Central memory CD8-positive, alpha-beta T cell (primary cell): Measurements from ENCODE around the gene MARCKSL1.

Experiments
- ATAC-seq: fragments of 150-1000 bp; cut with Tn5 transposase; replicated peaks from 2 replicates; pipeline ENCODE4 v1.10.0; 2022; ENCODE audit warnings: mild to moderate bottlenecking, moderate FRiP score, moderate number of reproducible peaks; ENCODE audit not compliant: poor library complexity, severe bottlenecking; ENCODE audit errors: extremely low read depth
- DNase-seq, 2 donors: peaks; one replicate each; pipeline ENCODE4 v3.0.0; 2021; ENCODE audit warnings: low spot score in 2 of 2
- H3K27ac Mint-ChIP-seq: one replicate; pipeline ENCODE4 v1.8.0; 2022; ENCODE audit warnings: low read depth, mild to moderate bottlenecking, moderate library complexity, mixed read lengths
- H3K27me3 Mint-ChIP-seq: one replicate; pipeline ENCODE4 v1.8.0; 2022; ENCODE audit warnings: mixed read lengths
- H3K36me3 Mint-ChIP-seq: one replicate; pipeline ENCODE4 v1.8.0; 2022; ENCODE audit warnings: mild to moderate bottlenecking, moderate library complexity, mixed read lengths; ENCODE audit not compliant: insufficient read depth
- H3K4me1 Mint-ChIP-seq: one replicate; pipeline ENCODE4 v1.8.0; 2022; ENCODE audit warnings: mixed read lengths
- H3K4me3 Mint-ChIP-seq: one replicate; pipeline ENCODE4 v1.8.0; 2022; ENCODE audit warnings: mild to moderate bottlenecking, moderate library complexity, mixed read lengths
- H3K9me3 Mint-ChIP-seq: one replicate; pipeline ENCODE4 v1.8.0; 2022; ENCODE audit warnings: mixed read lengths

Gene MARCKSL1

DNA sequence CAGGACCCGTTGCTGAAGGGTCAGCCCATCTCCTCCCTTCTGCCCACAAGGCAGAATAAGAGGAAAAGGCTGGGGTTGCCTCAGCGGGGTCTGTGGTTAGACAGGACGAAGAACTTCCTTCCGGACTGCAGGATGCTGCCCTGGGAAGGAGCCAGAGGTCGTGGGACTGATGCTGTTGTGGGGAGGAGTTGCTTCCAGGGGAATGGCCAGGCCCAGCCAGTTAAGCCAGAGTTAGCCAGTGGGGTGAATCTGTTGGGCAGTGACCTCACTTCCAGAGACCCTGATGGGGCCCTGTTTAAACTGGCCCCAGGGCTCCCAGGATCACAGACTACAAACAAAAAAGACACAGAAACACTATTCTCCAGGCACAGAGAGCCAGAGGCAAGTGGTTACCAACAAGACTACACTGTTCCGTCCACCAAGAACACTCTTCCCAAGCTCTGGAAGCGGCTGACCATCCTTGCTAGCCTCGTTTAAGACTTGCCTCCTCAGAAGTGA is 13.2 kb upstream of the MARCKSL1 start:
- peaks cover 2% of the 10 kb centered on the region for H3K36me3 Mint-ChIP-seq
- ATAC-seq (no peak), DNase-seq (no peak)
- H3K4me1 Mint-ChIP-seq = peaks cover 61% of the 10 kb centered on the region
- no peaks in the 10 kb centered on the region for H3K9me3 Mint-ChIP-seq
- no peaks in the 10 kb centered on the region for H3K27me3 Mint-ChIP-seq
- H3K4me3 Mint-ChIP-seq = no peak overlapping the region
- H3K27ac Mint-ChIP-seq = no peak overlapping the region

DNA sequence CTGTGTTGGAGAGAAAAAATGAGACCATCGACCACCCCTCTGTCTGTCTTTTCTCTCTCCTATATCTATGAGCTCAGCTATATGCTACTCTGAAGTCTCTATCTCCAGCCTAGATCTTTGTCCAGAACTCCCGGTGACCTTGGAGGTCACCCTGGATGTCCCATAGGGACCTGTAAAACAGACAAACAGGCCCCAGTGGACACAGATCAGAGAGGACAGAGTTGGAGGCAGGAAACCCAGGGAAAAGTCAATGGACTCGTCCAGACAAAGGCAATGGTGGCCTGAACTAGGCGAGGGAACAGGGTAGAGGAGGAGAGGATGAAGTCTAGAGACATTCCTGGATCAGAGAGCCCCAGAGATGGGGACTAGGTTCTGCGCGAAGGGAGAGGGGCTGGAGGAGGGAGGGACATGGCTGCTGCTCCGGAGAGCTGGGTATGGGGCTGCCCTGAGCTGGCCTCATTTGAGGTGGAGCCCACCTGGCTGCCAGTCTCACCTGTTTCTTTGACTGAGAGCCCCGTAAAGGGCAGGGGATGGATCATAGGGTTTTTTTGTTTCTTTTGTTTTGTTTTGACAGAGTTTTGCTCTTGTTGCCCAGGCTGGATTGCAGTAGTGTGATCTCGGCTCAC is 10.6 kb upstream of the MARCKSL1 start:
- Mint-ChIP-seq H3K27ac (no peak overlapping the region), H3K4me1 (peaks cover 54% of the 10 kb centered on the region), H3K9me3 (no peaks in the 10 kb centered on the region), H3K4me3 (no peak overlapping the region), H3K27me3 (no peaks in the 10 kb centered on the region), H3K36me3 (no peaks in the 10 kb centered on the region)
- ATAC-seq (no peak), DNase-seq (no peak)

DNA sequence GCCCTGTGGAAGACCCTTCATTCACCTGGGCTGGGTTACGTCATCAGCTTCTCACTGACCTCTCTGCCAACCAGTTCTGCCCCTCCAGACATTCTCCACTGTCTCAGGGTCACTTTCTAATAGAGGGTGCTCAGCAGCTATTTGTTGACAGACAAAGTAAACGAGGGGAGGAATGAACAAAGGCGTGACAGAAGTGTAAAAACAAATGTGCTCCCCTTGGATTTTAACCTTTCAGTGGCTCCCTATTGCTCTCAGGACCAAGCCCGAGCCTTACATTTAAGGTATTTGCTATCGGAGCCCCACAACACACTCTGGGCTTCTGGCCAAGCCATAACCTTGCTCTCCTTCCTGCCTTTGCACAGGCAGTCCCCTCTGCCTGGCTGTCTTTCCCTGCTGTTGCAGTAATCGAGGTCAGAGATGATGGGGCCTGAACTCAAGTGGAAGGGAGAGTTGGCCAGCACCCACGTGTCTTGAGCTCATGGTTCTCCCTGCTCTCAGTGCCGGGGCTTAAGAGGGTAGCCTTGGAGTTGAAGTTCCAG is 9.3 kb upstream of the MARCKSL1 start:
- H3K4me3 Mint-ChIP-seq = no peak overlapping the region
- peaks cover 46% of the 10 kb centered on the region for H3K4me1 Mint-ChIP-seq

DNA sequence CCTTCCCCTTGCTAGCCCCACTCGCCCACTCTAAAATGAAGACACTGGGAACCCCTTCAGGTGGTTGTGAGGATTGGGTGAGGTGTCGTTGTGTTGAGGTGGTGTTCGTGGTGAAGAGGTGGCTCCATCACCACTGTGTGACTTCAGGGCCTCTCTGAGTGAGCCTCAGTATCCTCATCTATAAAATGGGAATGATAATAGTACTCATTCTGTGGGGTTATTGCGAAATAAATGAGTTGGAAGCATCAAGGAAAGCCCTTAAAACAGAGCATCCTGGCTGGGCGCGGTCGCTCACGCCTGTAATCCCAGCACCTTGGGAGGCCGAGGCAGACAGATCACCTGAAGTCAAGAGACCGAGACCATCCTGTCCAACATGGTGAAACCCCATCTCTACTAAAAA is 6.7 kb upstream of the MARCKSL1 start:
- Mint-ChIP-seq H3K9me3 (no peaks in the 10 kb centered on the region), H3K27ac (no peak overlapping the region), H3K4me1 (peaks cover 36% of the 10 kb centered on the region), H3K27me3 (no peaks in the 10 kb centered on the region), H3K4me3 (no peak overlapping the region), H3K36me3 (no peaks in the 10 kb centered on the region)
- DNase-seq (no peak), ATAC-seq (no peak)

More for the DNA sequence above, 9.3 kb upstream of the MARCKSL1 start:
- H3K27ac Mint-ChIP-seq = peak overlapping the region; percentile 62
- H3K27me3 Mint-ChIP-seq = no peaks in the 10 kb centered on the region
- no peaks in the 10 kb centered on the region for H3K36me3 Mint-ChIP-seq
- DNase-seq = no peak
- peak; percentile 75 for ATAC-seq
- H3K9me3 Mint-ChIP-seq = no peaks in the 10 kb centered on the region

DNA sequence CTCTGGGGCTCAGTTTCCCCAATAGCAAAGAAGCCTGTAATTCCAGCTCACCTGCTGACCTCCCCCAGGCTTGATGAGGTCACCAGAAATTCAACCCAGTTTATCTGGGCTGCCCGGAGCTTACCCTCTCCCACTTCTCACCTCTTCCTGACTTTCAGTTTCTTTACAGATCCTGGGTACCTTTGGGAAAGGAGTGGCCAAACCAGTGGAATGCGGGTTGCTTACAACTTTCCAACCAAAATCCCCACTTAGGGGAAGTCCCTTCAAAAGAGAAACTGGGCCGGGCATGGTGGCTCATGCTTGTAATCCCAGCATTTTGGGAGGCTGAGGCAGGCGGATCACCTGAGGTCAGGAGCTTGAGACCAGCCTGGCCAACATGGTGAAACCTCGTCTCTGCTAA is 5.9 kb upstream of the MARCKSL1 start:
- Mint-ChIP-seq H3K9me3 (no peaks in the 10 kb centered on the region), H3K4me3 (no peak overlapping the region), H3K36me3 (peaks cover 3% of the 10 kb centered on the region), H3K27ac (no peak overlapping the region), H3K4me1 (peaks cover 43% of the 10 kb centered on the region), H3K27me3 (no peaks in the 10 kb centered on the region)
- ATAC-seq (no peak), DNase-seq (no peak)

DNA sequence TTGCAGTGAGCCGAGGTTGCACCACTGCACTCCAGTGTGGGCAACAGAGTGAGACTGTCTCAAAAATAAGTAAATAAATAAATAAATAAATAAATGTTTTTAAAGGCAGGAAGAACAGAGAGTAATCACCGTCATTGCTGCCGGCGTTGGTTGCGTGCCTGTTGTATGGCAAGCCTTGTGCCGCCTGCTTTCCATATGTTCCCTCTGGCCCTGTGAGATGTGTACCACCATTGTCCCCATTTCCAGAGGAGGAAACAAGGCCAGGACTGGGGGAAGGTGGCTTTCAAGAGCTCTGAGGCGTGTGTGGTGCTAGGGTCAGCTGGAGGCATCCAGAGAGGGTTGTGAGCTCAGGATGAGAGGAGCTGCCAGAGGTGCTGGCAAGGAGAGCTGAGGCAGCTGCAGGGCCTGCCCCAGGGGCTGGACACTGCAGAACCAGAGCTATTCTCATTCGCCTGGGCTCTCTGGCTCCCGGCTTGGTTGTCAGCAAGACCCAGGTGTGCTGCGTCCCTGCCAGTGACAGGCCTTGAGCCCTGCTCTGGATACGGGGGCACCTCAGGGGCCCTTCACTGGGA is 5.2 kb upstream of the MARCKSL1 start:
- no peak for DNase-seq
- peaks cover 6% of the 10 kb centered on the region for H3K36me3 Mint-ChIP-seq
- H3K27ac Mint-ChIP-seq = no peak overlapping the region
- no peak overlapping the region for H3K4me3 Mint-ChIP-seq
- H3K27me3 Mint-ChIP-seq = no peaks in the 10 kb centered on the region
- H3K4me1 Mint-ChIP-seq = peaks cover 42% of the 10 kb centered on the region
- H3K9me3 Mint-ChIP-seq = no peaks in the 10 kb centered on the region
- no peak for ATAC-seq

DNA sequence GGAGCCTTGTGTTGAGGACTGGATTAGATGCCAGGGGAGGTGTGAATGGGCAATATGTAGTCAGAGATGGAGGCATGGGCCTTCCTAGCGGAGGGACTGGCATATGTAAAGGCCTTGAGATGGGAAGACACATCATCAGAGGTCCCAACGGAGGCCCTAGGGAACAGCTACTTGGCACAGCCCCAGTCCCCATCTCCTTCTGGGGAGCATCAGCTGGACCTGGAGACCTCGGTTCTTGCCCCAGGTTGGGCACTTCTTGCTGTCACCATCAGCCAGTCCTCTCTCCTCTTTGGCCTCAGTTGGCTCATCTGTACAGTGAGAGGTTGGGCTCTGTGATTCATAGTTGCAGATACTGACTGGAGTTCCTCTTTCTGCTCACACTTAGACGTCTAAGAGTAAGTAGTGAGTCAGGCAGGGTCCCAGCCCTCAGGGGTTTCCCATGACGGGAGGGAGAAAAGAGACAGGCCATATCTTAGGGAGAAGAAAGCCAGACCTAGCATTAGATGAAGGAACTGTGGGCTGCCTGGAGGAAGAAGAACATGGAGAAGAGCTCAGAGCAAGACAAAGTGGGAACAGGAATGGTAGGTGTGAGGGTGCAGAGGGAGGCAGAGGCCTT is 3.4 kb upstream of the MARCKSL1 start:
- Mint-ChIP-seq H3K27me3 (no peaks in the 10 kb centered on the region), H3K27ac (peak overlapping the region; percentile 35), H3K4me3 (no peak overlapping the region), H3K4me1 (peaks cover 35% of the 10 kb centered on the region), H3K36me3 (peaks cover 8% of the 10 kb centered on the region), H3K9me3 (no peaks in the 10 kb centered on the region)
- DNase-seq (no peak), ATAC-seq (no peak)

DNA sequence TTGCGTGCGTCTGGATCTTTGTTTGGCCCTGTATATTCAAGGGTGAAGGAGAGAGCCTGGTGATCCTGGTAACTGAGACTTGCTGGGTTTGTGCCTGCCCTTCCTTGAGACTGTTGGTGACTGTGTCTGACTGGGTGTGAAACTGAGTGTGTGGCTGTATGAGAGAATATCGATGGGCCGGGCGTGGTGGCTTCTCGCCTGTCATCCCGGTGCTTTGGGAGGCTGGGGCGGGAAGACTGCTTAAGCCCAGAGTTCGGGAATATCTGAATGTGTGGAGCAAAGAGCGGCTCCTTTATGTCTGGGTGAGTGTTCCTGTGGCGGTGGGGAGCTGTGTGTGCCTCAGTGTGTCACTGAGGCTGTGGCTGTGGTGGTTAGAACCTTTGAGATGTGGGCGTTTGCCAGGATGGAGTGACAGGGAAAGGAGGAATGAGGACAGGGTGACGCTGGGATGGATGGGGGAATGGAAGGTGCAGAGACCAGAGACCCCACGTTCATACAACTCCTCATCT is 2.7 kb upstream of the MARCKSL1 start:
- DNase-seq (no peak), ATAC-seq (no peak)
- H3K9me3 Mint-ChIP-seq = no peaks in the 10 kb centered on the region
- no peak overlapping the region for H3K4me3 Mint-ChIP-seq
- peaks cover 11% of the 10 kb centered on the region for H3K36me3 Mint-ChIP-seq
- no peak overlapping the region for H3K27ac Mint-ChIP-seq
- peaks cover 43% of the 10 kb centered on the region for H3K4me1 Mint-ChIP-seq
- no peaks in the 10 kb centered on the region for H3K27me3 Mint-ChIP-seq

DNA sequence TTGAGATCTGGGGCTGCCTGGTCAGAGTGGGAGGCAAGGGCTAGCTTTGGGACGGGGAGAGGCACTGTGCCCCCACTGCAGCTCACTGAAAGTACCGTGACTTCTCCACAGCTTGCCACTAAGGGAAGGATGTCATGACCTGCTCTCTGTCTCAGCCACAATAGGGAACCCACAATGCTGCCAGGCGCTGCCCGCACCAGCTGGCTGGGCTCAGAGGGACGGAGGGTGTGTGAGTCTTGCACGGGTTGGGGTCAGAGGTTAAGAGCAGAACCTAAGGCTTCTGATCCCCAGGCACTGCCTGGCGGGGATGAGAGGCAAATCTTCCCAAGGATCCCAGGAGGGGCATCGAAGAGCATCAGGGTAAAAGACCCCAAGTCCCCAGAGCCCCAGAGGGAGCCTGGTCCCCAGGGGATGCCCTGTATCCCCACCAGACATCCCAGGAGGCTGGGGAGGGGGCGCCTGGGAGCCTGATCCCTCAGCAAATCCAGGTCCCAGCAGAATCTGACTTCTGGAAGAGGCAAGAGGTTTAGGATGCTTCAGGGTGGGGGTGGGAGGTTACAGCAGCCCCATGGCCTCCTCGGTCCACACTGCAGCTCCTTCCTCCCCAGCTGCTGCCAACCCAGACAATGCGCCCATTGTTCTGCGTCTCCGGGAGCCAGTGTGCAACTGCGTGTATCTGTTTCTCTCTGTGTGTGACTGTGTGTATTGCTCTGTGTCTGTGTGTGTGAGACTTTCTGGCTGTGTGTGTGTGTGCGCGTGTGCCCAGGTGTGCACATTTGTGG is 2.0 kb upstream of the MARCKSL1 start:
- Mint-ChIP-seq H3K9me3 (no peaks in the 10 kb centered on the region), H3K27me3 (no peaks in the 10 kb centered on the region), H3K4me1 (peaks cover 47% of the 10 kb centered on the region), H3K36me3 (peaks cover 14% of the 10 kb centered on the region), H3K4me3 (no peak overlapping the region), H3K27ac (peak overlapping the region; percentile 36)
- peak; percentile 22 for ATAC-seq
- DNase-seq = no peak

DNA sequence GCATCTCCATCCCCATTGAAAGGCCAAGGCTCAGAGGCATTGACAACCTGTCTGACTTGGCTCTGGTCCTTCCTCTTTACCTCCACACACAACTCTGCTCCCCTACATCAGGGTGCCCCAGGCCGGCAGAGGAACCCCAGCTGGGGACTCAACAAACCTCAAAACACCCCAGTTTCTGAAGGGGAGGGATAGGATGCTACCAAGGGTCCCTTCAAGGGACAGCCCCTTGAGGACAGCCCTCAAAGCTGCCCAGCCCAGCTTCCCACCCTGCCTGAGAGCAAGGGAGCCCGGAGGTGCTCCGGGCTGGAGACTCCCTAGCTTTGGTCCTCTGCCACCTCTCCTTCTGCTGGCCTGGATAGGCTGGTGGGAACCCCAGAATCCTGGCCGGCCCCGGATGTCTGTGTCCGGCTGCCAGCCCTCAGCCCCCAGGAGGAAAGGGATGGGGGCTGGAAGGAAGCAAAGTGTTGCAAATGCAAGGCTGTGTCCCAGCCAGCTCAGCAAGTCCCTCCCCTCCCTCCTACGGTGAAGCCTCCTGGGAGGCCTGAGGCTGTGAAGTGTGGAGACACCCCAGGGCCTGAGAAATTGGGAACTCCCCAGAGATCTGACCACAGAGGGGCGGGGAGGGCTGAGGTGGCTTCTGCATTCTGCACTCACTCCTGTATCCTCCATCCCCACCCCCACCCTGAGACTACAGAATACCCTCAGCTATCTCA is 1.1 kb upstream of the MARCKSL1 start:
- peak overlapping the region; percentile 78 for H3K4me3 Mint-ChIP-seq
- no peaks in the 10 kb centered on the region for H3K27me3 Mint-ChIP-seq
- peaks cover 20% of the 10 kb centered on the region for H3K36me3 Mint-ChIP-seq
- peak overlapping the region; percentile 36 for H3K27ac Mint-ChIP-seq
- peaks cover 41% of the 10 kb centered on the region for H3K4me1 Mint-ChIP-seq
- ATAC-seq = peak; percentile 64
- H3K9me3 Mint-ChIP-seq = no peaks in the 10 kb centered on the region
- DNase-seq = peak in 1 of 2 donors; percentile 58

DNA sequence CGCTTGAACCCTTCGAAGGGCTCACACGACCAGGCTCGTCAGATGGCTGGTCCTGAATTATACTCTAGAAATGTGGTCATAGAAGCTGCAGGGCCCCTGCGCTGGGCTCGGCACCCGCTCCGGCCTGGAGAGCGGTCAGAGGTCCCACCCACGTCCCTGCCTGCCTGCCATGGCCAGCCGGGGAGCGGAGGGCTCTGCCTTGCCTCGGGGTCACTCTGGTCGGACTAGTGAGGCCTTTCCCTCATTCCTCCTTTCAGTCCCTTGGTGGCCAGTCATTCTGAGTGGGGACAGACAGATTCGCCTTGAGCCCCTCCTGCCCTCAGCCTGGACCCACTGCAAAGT is 529 bp upstream of the MARCKSL1 start:
- ATAC-seq (no peak), DNase-seq (no peak)
- peak overlapping the region; percentile 78 for H3K4me3 Mint-ChIP-seq
- H3K36me3 Mint-ChIP-seq = peaks cover 25% of the 10 kb centered on the region
- no peaks in the 10 kb centered on the region for H3K27me3 Mint-ChIP-seq
- H3K4me1 Mint-ChIP-seq = peaks cover 41% of the 10 kb centered on the region
- H3K27ac Mint-ChIP-seq = no peak overlapping the region
- H3K9me3 Mint-ChIP-seq = no peaks in the 10 kb centered on the region

DNA sequence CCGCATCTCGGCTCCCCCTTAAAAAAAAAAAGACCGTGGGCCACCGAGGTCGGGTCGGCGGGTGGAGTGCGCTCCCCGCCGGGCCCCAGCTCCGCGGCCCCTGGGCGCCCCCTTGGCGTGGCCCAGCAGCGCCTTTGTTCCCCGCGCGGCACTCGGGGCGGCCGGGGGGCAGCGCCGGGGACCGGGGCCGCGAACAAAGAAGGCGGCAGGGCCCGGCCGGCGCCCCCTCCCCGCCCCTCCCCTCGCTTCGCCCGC is 571 bp downstream of the MARCKSL1 start:
- H3K36me3 Mint-ChIP-seq = peaks cover 34% of the 10 kb centered on the region
- H3K27me3 Mint-ChIP-seq = no peaks in the 10 kb centered on the region
- H3K9me3 Mint-ChIP-seq = no peaks in the 10 kb centered on the region
- H3K4me3 Mint-ChIP-seq = peak overlapping the region; percentile 80
- no peak for DNase-seq
- H3K4me1 Mint-ChIP-seq = peaks cover 41% of the 10 kb centered on the region
- ATAC-seq = peak; percentile 15
- no peak overlapping the region for H3K27ac Mint-ChIP-seq
